HEK293 (cell line): ENCODE results near the gene UST.

Experiments used
- EGR2 ChIP-seq: fragments of 450-650 bp; formaldehyde crosslinking; IDR thresholded peaks from 2 replicates; pipeline ENCODE4 v1.5.1; 2016; ENCODE audit warnings: low read depth, missing biosample characterization, missing genetic modification characterization
- FEZF1 ChIP-seq: fragments of 450-650 bp; formaldehyde crosslinking; IDR thresholded peaks from 2 replicates; pipeline ENCODE4 v1.5.1; 2016; ENCODE audit warnings: missing biosample characterization, missing genetic modification characterization
- TCF7L2 ChIP-seq: IDR thresholded peaks from 2 replicates; pipeline ENCODE4 v1.6.1; 2011; ENCODE audit warnings: low read depth, mild to moderate bottlenecking, inconsistent platforms, low read length, moderate library complexity, borderline replicate concordance
- ZBTB8A ChIP-seq: fragments of 450-650 bp; formaldehyde crosslinking; IDR thresholded peaks from 2 replicates; pipeline ENCODE4 v1.5.1; 2016; ENCODE audit warnings: missing biosample characterization, missing genetic modification characterization
- ZNF184 ChIP-seq: fragments of 450-650 bp; IDR thresholded peaks from 2 replicates; pipeline ENCODE4 v1.5.1; 2018; ENCODE audit warnings: missing biosample characterization, mild to moderate bottlenecking, missing genetic modification characterization
- ZNF341 ChIP-seq: fragments of 450-650 bp; formaldehyde crosslinking; IDR thresholded peaks from 2 replicates; pipeline ENCODE4; 2016; ENCODE audit warnings: low read depth, missing biosample characterization, missing genetic modification characterization
- ZNF426 ChIP-seq: fragments of 450-650 bp; formaldehyde crosslinking; IDR thresholded peaks from 2 replicates; pipeline ENCODE4 v1.5.1; 2017; ENCODE audit warnings: missing biosample characterization, missing genetic modification characterization, mild to moderate bottlenecking, inconsistent platforms, moderate library complexity
- ZNF561 ChIP-seq: fragments of 450-650 bp; IDR thresholded peaks from 2 replicates; pipeline ENCODE4 v1.5.1; 2018; ENCODE audit warnings: missing biosample characterization, missing genetic modification characterization, borderline replicate concordance
- TF ChIP-seq, protein P1 (sequence below): fragments of 450-650 bp; formaldehyde crosslinking; IDR thresholded peaks from 2 replicates; pipeline ENCODE4 v1.5.1; 2016; ENCODE audit warnings: missing biosample characterization, missing genetic modification characterization
- TF ChIP-seq, protein P2 (sequence below): fragments of 450-650 bp; formaldehyde crosslinking; IDR thresholded peaks from 2 replicates; pipeline ENCODE4 v1.5.1; 2016; ENCODE audit warnings: missing biosample characterization, missing genetic modification characterization, low read depth
- TF ChIP-seq, protein P3 (sequence below): fragments of 450-650 bp; formaldehyde crosslinking; IDR thresholded peaks from 2 replicates; pipeline ENCODE4 v1.5.1; 2016; ENCODE audit warnings: missing biosample characterization, missing genetic modification characterization
- TF ChIP-seq, protein P4 (sequence below): fragments of 450-650 bp; formaldehyde crosslinking; IDR thresholded peaks from 2 replicates; pipeline ENCODE4 v1.5.1; 2016; ENCODE audit warnings: missing biosample characterization, missing genetic modification characterization

DNA sequence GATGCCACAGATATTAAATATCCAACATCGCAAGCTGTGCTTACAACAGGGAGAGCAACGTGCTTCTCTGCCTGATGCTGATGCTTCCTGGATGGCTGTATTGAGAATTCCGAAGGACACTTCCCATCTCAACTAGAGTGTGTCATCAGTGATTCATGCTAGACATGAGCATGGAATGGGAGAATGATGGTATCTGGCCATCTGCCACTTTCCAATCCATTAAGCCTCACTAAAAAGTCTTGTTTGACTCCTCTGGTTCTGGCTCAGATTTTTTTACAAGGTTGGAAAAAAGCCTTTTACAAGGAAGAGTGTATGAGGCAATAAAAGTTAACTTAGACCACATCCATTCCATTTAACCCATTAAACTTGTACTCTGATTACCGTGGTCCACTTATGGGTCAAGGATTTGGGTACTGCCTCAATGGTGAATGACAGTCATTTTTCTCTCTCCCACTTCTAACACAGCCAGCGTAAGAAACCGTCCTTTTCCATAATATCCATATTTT lies 265.3 kb downstream of the UST start:
- TF ChIP-seq ZNF184 (tag by site-specific recombination) (peak; percentile 92), ZBTB8A (no peak), ZNF561 (peak; percentile 90), ZNF341 (tag by site-specific recombination) (no peak), TCF7L2 (no peak), ZNF426 (tag by site-specific recombination) (no peak), EGR2 (no peak), FEZF1 (tag by site-specific recombination) (peak; percentile 98)
- TF ChIP-seq, protein P1, sequence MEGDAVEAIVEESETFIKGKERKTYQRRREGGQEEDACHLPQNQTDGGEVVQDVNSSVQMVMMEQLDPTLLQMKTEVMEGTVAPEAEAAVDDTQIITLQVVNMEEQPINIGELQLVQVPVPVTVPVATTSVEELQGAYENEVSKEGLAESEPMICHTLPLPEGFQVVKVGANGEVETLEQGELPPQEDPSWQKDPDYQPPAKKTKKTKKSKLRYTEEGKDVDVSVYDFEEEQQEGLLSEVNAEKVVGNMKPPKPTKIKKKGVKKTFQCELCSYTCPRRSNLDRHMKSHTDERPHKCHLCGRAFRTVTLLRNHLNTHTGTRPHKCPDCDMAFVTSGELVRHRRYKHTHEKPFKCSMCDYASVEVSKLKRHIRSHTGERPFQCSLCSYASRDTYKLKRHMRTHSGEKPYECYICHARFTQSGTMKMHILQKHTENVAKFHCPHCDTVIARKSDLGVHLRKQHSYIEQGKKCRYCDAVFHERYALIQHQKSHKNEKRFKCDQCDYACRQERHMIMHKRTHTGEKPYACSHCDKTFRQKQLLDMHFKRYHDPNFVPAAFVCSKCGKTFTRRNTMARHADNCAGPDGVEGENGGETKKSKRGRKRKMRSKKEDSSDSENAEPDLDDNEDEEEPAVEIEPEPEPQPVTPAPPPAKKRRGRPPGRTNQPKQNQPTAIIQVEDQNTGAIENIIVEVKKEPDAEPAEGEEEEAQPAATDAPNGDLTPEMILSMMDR (tag by site-specific recombination), result no peak
- TF ChIP-seq, protein P2, sequence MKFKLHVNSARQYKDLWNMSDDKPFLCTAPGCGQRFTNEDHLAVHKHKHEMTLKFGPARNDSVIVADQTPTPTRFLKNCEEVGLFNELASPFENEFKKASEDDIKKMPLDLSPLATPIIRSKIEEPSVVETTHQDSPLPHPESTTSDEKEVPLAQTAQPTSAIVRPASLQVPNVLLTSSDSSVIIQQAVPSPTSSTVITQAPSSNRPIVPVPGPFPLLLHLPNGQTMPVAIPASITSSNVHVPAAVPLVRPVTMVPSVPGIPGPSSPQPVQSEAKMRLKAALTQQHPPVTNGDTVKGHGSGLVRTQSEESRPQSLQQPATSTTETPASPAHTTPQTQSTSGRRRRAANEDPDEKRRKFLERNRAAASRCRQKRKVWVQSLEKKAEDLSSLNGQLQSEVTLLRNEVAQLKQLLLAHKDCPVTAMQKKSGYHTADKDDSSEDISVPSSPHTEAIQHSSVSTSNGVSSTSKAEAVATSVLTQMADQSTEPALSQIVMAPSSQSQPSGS (tag by site-specific recombination), result peak; percentile 51; the same call in 1 of the 2 replicates
- TF ChIP-seq, protein P3, sequence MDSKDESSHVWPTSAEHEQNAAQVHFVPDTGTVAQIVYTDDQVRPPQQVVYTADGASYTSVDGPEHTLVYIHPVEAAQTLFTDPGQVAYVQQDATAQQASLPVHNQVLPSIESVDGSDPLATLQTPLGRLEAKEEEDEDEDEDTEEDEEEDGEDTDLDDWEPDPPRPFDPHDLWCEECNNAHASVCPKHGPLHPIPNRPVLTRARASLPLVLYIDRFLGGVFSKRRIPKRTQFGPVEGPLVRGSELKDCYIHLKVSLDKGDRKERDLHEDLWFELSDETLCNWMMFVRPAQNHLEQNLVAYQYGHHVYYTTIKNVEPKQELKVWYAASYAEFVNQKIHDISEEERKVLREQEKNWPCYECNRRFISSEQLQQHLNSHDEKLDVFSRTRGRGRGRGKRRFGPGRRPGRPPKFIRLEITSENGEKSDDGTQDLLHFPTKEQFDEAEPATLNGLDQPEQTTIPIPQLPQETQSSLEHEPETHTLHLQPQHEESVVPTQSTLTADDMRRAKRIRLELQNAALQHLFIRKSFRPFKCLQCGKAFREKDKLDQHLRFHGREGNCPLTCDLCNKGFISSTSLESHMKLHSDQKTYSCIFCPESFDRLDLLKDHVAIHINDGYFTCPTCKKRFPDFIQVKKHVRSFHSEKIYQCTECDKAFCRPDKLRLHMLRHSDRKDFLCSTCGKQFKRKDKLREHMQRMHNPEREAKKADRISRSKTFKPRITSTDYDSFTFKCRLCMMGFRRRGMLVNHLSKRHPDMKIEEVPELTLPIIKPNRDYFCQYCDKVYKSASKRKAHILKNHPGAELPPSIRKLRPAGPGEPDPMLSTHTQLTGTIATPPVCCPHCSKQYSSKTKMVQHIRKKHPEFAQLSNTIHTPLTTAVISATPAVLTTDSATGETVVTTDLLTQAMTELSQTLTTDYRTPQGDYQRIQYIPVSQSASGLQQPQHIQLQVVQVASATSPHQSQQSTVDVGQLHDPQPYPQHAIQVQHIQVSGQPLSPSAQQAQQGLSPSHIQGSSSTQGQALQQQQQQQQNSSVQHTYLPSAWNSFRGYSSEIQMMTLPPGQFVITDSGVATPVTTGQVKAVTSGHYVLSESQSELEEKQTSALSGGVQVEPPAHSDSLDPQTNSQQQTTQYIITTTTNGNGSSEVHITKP (tag by site-specific recombination), result peak; percentile 57
- TF ChIP-seq, protein P4, sequence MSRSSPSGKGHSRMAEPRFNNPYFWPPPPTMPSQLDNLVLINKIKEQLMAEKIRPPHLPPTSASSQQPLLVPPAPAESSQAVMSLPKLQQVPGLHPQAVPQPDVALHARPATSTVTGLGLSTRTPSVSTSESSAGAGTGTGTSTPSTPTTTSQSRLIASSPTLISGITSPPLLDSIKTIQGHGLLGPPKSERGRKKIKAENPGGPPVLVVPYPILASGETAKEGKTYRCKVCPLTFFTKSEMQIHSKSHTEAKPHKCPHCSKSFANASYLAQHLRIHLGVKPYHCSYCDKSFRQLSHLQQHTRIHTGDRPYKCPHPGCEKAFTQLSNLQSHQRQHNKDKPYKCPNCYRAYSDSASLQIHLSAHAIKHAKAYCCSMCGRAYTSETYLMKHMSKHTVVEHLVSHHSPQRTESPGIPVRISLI (tag by site-specific recombination), result peak; percentile 95
